Neuronal stem cell (in vitro differentiated cells): ENCODE measurements around the gene CDH12.

ENCODE experiments used
- DNase-seq: peaks from one replicate; pipeline ENCODE4 v3.0.0-alpha.2; 2013; ENCODE audit warnings: low spot score
- H2AFZ ChIP-seq: one replicate; pipeline ENCODE4 v1.6.1; 2013; ENCODE audit warnings: mild to moderate bottlenecking, low read length, inconsistent platforms
- H2AK5ac ChIP-seq: 2 replicates; pipeline ENCODE4 v1.6.1; 2013; ENCODE audit warnings: low read depth, mild to moderate bottlenecking, inconsistent platforms, low read length, moderate library complexity, mixed read lengths
- H2BK120ac ChIP-seq: 2 replicates; pipeline ENCODE4 v1.6.1; 2013; ENCODE audit warnings: low read depth, mild to moderate bottlenecking, inconsistent platforms, low read length, moderate library complexity, mixed read lengths
- H2BK12ac ChIP-seq: one replicate; pipeline ENCODE4 v1.6.1; 2013; ENCODE audit warnings: low read length, inconsistent platforms
- H2BK15ac ChIP-seq: 2 replicates; pipeline ENCODE4 v1.6.1; 2013; ENCODE audit warnings: mild to moderate bottlenecking, low read length, inconsistent platforms, mixed read lengths
- H2BK5ac ChIP-seq: one replicate; pipeline ENCODE4 v1.6.1; 2013; ENCODE audit warnings: inconsistent platforms, mild to moderate bottlenecking, low read length, moderate library complexity
- H3K14ac ChIP-seq: one replicate; pipeline ENCODE4 v1.6.1; 2013; ENCODE audit warnings: low read length, inconsistent platforms
- H3K18ac ChIP-seq: 2 replicates; pipeline ENCODE4 v1.6.1; 2013; ENCODE audit warnings: low read length, inconsistent platforms
- H3K23ac ChIP-seq: 2 replicates; pipeline ENCODE4 v1.6.1; 2013; ENCODE audit warnings: low read depth, mild to moderate bottlenecking, mixed read lengths, low read length, inconsistent platforms; ENCODE audit not compliant: poor library complexity
- H3K27ac ChIP-seq: replicated peaks from 3 replicates; pipeline ENCODE4 v1.5.1; 2013; ENCODE audit warnings: low read length, inconsistent platforms
- H3K27me3 ChIP-seq, 3 experiments: 2 replicates each; pipeline ENCODE4 v1.6.1; 2013; ENCODE audit warnings: low read length in 3 of 3, mild to moderate bottlenecking in 2 of 3, inconsistent platforms in 1 of 3, low read depth in 1 of 3, mixed read lengths in 1 of 3, moderate library complexity in 1 of 3; ENCODE audit not compliant: control insufficient read depth in 3 of 3, insufficient read depth in 3 of 3
- H3K36me3 ChIP-seq, 2 donors: replicated peaks in 1 of 2; 2 replicates each; pipeline ENCODE4 v1.6.1; 2013; ENCODE audit warnings: low read length in 2 of 2; ENCODE audit not compliant: control insufficient read depth in 2 of 2, insufficient read depth in 2 of 2
- H3K4ac ChIP-seq: 2 replicates; pipeline ENCODE4 v1.6.1; 2013; ENCODE audit warnings: inconsistent platforms, mild to moderate bottlenecking, low read length, moderate library complexity
- H3K4me1 ChIP-seq, 2 donors: 1 replicate in 1 of 2; 2 replicates in 1 of 2; pipeline ENCODE4 v1.6.1; 2013; ENCODE audit warnings: low read length in 2 of 2, low read depth in 1 of 2; ENCODE audit not compliant: control insufficient read depth in 2 of 2, insufficient read depth in 1 of 2
- H3K4me2 ChIP-seq: one replicate; pipeline ENCODE4 v1.6.1; 2013; ENCODE audit warnings: mild to moderate bottlenecking, low read length, inconsistent platforms; ENCODE audit not compliant: insufficient read depth, poor library complexity, severe bottlenecking
- H3K4me3 ChIP-seq, 2 donors: 2 replicates each; pipeline ENCODE4 v1.5.1; 2013; ENCODE audit warnings: low read length in 2 of 2, mild to moderate bottlenecking in 2 of 2, inconsistent platforms in 1 of 2, moderate library complexity in 1 of 2
- H3K79me1 ChIP-seq: one replicate; pipeline ENCODE4 v1.6.1; 2013; ENCODE audit warnings: low read depth, mild to moderate bottlenecking, inconsistent platforms, low read length, moderate library complexity
- H3K9ac ChIP-seq: one replicate; pipeline ENCODE4 v1.6.1; 2013; ENCODE audit warnings: mild to moderate bottlenecking, low read depth, low read length, inconsistent platforms; ENCODE audit not compliant: poor library complexity
- H3K9me3 ChIP-seq, 2 donors: replicated peaks in 1 of 2; 2 replicates each; pipeline versions ENCODE3 to v1.6.1; 2013; ENCODE audit warnings: low read length in 2 of 2, mild to moderate bottlenecking in 2 of 2, inconsistent platforms in 1 of 2, low read depth in 1 of 2, mixed read lengths in 1 of 2, moderate library complexity in 1 of 2; ENCODE audit not compliant: control insufficient read depth in 2 of 2, insufficient read depth in 1 of 2
- H4K8ac ChIP-seq: one replicate; pipeline ENCODE4 v1.6.1; 2013; ENCODE audit warnings: low read depth, mild to moderate bottlenecking, inconsistent platforms, low read length, moderate library complexity
- H4K91ac ChIP-seq: one replicate; pipeline ENCODE4 v1.6.1; 2013; ENCODE audit warnings: low read length, low read depth, mild to moderate bottlenecking, inconsistent platforms; ENCODE audit not compliant: poor library complexity
- WGBS, 2 donors: extraction: QIAGEN DNeasy Blood & Tissue Kit; methylation state at CpG; one replicate each; pipeline ENCODE4 v1.1.7; 2013; ENCODE audit warnings: missing lambda C conversion rate in 2 of 2, mixed read lengths in 1 of 2; ENCODE audit not compliant: insufficient read length in 2 of 2, insufficient replicate concordance in 1 of 2; ENCODE audit errors: extremely low coverage in 2 of 2; 5-methylcytosine and 5-hydroxymethylcytosine counted together

Gene CDH12

GRCh38 chr5:22495016-22495720, 358.0 kb downstream of the CDH12 start:
- Histone ChIP-seq H3K23ac (no peak overlapping the region), H3K4me2 (no peak overlapping the region), H3K4me1 (no peaks in the 10 kb centered on the region), H2BK5ac (no peak overlapping the region), H3K4ac (no peak overlapping the region), H3K18ac (no peak overlapping the region), H3K27ac (no peak overlapping the region), H2BK120ac (no peak overlapping the region), H2AFZ (no peak overlapping the region), H4K8ac (no peak overlapping the region), H3K9me3 (no peaks in the 10 kb centered on the region), H2AK5ac (no peak overlapping the region), H3K79me1 (no peaks in the 10 kb centered on the region), H3K14ac (no peak overlapping the region), H3K9ac (no peak overlapping the region), H2BK12ac (no peak overlapping the region), H3K27me3 (no peaks in the 10 kb centered on the region), H4K91ac (no peak overlapping the region), H3K36me3 (no peaks in the 10 kb centered on the region), H2BK15ac (no peak overlapping the region), H3K4me3 (no peak overlapping the region)
- no peak for DNase-seq
- no CpG with 5 or more reads among the region's 2 CpGs for WGBS, 2 donors

GRCh38 chr5:22488427-22488826, 364.7 kb downstream of the CDH12 start:
- H2BK5ac ChIP-seq: no peak overlapping the region
- H4K8ac ChIP-seq: no peak overlapping the region
- no peaks in the 10 kb centered on the region for H3K4me1 ChIP-seq
- no peak overlapping the region for H3K4me2 ChIP-seq
- H3K36me3 ChIP-seq: no peaks in the 10 kb centered on the region
- H3K9me3 ChIP-seq: peaks cover 0 to 2% of the 10 kb centered on the region in 2 donors
- no peak overlapping the region for H2BK120ac ChIP-seq
- H3K4ac ChIP-seq: no peak overlapping the region
- H2BK15ac ChIP-seq: no peak overlapping the region
- no peak overlapping the region for H3K14ac ChIP-seq
- no peak overlapping the region for H3K18ac ChIP-seq
- no peaks in the 10 kb centered on the region for H3K79me1 ChIP-seq
- no peak overlapping the region for H2BK12ac ChIP-seq
- H3K4me3 ChIP-seq: no peak overlapping the region
- H3K27me3 ChIP-seq: no peaks in the 10 kb centered on the region
- no peak overlapping the region for H2AFZ ChIP-seq
- no peak overlapping the region for H3K9ac ChIP-seq
- H3K27ac ChIP-seq: no peak overlapping the region
- H2AK5ac ChIP-seq: no peak overlapping the region
- H3K23ac ChIP-seq: no peak overlapping the region
- H4K91ac ChIP-seq: no peak overlapping the region
- no peak for DNase-seq

GRCh38 chr5:22480305-22480704, 372.8 kb downstream of the CDH12 start:
- H3K9me3 ChIP-seq: no peaks in the 10 kb centered on the region
- no peak overlapping the region for H3K4me2 ChIP-seq
- no peak overlapping the region for H4K91ac ChIP-seq
- H3K79me1 ChIP-seq: no peaks in the 10 kb centered on the region
- no peak overlapping the region for H2BK15ac ChIP-seq
- H2BK120ac ChIP-seq: no peak overlapping the region
- no peak overlapping the region for H2BK12ac ChIP-seq
- no peaks in the 10 kb centered on the region for H3K36me3 ChIP-seq
- H2AK5ac ChIP-seq: no peak overlapping the region
- no peak overlapping the region for H3K4me3 ChIP-seq
- H3K23ac ChIP-seq: no peak overlapping the region
- H3K27me3 ChIP-seq: no peaks in the 10 kb centered on the region
- no peak overlapping the region for H3K9ac ChIP-seq
- DNase-seq: no peak
- no peak overlapping the region for H3K27ac ChIP-seq
- no peak overlapping the region for H4K8ac ChIP-seq
- no peaks in the 10 kb centered on the region for H3K4me1 ChIP-seq
- no peak overlapping the region for H2AFZ ChIP-seq
- WGBS, 2 donors: no CpG with 5 or more reads among the region's 5 CpGs
- H3K14ac ChIP-seq: no peak overlapping the region
- H2BK5ac ChIP-seq: no peak overlapping the region
- no peak overlapping the region for H3K4ac ChIP-seq
- no peak overlapping the region for H3K18ac ChIP-seq

GRCh38 chr5:22473886-22474285, 379.3 kb downstream of the CDH12 start:
- no peak overlapping the region for H3K4me3 ChIP-seq
- no peak overlapping the region for H3K14ac ChIP-seq
- H2BK5ac ChIP-seq: no peak overlapping the region
- no peak overlapping the region for H3K9ac ChIP-seq
- no peaks in the 10 kb centered on the region for H3K79me1 ChIP-seq
- no peak overlapping the region for H3K4ac ChIP-seq
- no peak overlapping the region for H2AK5ac ChIP-seq
- H3K27ac ChIP-seq: no peak overlapping the region
- no peak overlapping the region for H2BK120ac ChIP-seq
- no peaks in the 10 kb centered on the region for H3K4me1 ChIP-seq
- H3K18ac ChIP-seq: no peak overlapping the region
- H3K36me3 ChIP-seq: no peaks in the 10 kb centered on the region
- H4K91ac ChIP-seq: no peak overlapping the region
- H2AFZ ChIP-seq: no peak overlapping the region
- no peaks in the 10 kb centered on the region for H3K9me3 ChIP-seq
- no peaks in the 10 kb centered on the region for H3K27me3 ChIP-seq
- no CpG with 5 or more reads among the region's 2 CpGs for WGBS, 2 donors
- H3K4me2 ChIP-seq: no peak overlapping the region
- no peak overlapping the region for H2BK12ac ChIP-seq
- H2BK15ac ChIP-seq: no peak overlapping the region
- no peak overlapping the region for H3K23ac ChIP-seq
- no peak overlapping the region for H4K8ac ChIP-seq
- no peak for DNase-seq
